OCI-LY1 (cell line): ENCODE data around the gene NR6A1.

ENCODE experiments used
- H2AFZ ChIP-seq: fragments of 200-600 bp; sonication (generic), shearing (Covaris generic); 2 replicates; pipeline ENCODE4 v1.6.0; 2014; ENCODE audit warnings: antibody characterized with exemption, mild to moderate bottlenecking, low read length
- H3F3A ChIP-seq: fragments of 200-600 bp; sonication (generic), shearing (Covaris generic); 2 replicates; pipeline ENCODE4 v1.6.0; 2014; ENCODE audit warnings: mild to moderate bottlenecking, antibody characterized with exemption, low read length, moderate library complexity; ENCODE audit not compliant: insufficient read depth
- H3K27ac ChIP-seq: fragments of 200-600 bp; sonication (generic); 2 replicates; pipeline ENCODE4 v1.5.1; 2014; ENCODE audit warnings: low read length, mixed run types, mild to moderate bottlenecking, low read depth; ENCODE audit not compliant: poor library complexity, severe bottlenecking
- H3K27me3 ChIP-seq: fragments of 200-600 bp; sonication (generic); 2 replicates; pipeline ENCODE4 v1.6.0; 2014; ENCODE audit warnings: antibody characterized with exemption, mild to moderate bottlenecking, low read length, moderate library complexity; ENCODE audit not compliant: insufficient read depth
- H3K36me3 ChIP-seq: fragments of 200-600 bp; sonication (generic); 2 replicates; pipeline ENCODE4 v1.6.1; 2014; ENCODE audit warnings: mild to moderate bottlenecking, antibody characterized with exemption, low read length, moderate library complexity, mixed read lengths; ENCODE audit not compliant: insufficient read depth
- H3K4me1 ChIP-seq: fragments of 200-600 bp; sonication (generic); 2 replicates; pipeline ENCODE4 v1.5.1; 2014; ENCODE audit warnings: mild to moderate bottlenecking, low read length, moderate library complexity; ENCODE audit not compliant: insufficient read depth, severe bottlenecking
- H3K4me2 ChIP-seq: fragments of 200-600 bp; sonication (generic), shearing (Covaris generic); 2 replicates; pipeline ENCODE4 v1.6.1; 2014; ENCODE audit warnings: low read length
- H3K4me3 ChIP-seq: fragments of 200-600 bp; sonication (generic); 2 replicates; pipeline ENCODE4 v1.5.1; 2014; ENCODE audit warnings: low read length, low read depth, mild to moderate bottlenecking, mixed read lengths; ENCODE audit not compliant: poor library complexity, severe bottlenecking
- H3K79me2 ChIP-seq: fragments of 200-600 bp; shearing (Covaris generic); 2 replicates; pipeline ENCODE4 v1.6.1; 2016; ENCODE audit warnings: mixed run types, low read length, mixed read lengths; ENCODE audit not compliant: insufficient read depth
- H3K9ac ChIP-seq: fragments of 200-600 bp; sonication (generic), shearing (Covaris generic); 2 replicates; pipeline ENCODE4 v1.6.1; 2014; ENCODE audit warnings: mild to moderate bottlenecking, low read length, mixed read lengths
- H3K9me2 ChIP-seq: fragments of 200-600 bp; sonication (generic), shearing (Covaris generic); 2 replicates; pipeline ENCODE4 v1.6.1; 2014; ENCODE audit warnings: low read depth, mild to moderate bottlenecking, low read length, mixed read lengths
- H3K9me3 ChIP-seq: fragments of 200-600 bp; shearing (Covaris generic); 2 replicates; pipeline ENCODE4 v1.6.1; 2014; ENCODE audit warnings: low read length, mixed read lengths
- H4K20me1 ChIP-seq: fragments of 200-600 bp; sonication (generic), shearing (Covaris generic); 2 replicates; pipeline ENCODE4 v1.6.0; 2016; ENCODE audit warnings: mild to moderate bottlenecking, low read length; ENCODE audit not compliant: insufficient read depth
- EZH2 ChIP-seq: fragments of 200-600 bp; sonication (generic), shearing (Covaris generic); IDR thresholded peaks from 2 replicates; pipeline ENCODE4 v1.8.0; 2017; ENCODE audit warnings: borderline replicate concordance, mixed run types, mild to moderate bottlenecking, antibody characterized with exemption, low read length, moderate library complexity, mixed read lengths
- TF ChIP-seq, protein P1 (sequence below): fragments of 200-600 bp; sonication (generic), shearing (Covaris generic); IDR thresholded peaks from 2 replicates; pipeline ENCODE4 v1.5.1; 2017; ENCODE audit warnings: mild to moderate bottlenecking, antibody characterized with exemption, low read length, moderate library complexity, mixed read lengths

The NR6A1 gene

GRCh38 chr9:124645274-124645673 is 125.8 kb downstream of the NR6A1 start:
- H2AFZ ChIP-seq: no peak overlapping the region
- H3K4me1 ChIP-seq: no peaks in the 10 kb centered on the region
- H3K9me3 ChIP-seq: no peaks in the 10 kb centered on the region
- H3K4me3 ChIP-seq: no peak overlapping the region
- H4K20me1 ChIP-seq: no peaks in the 10 kb centered on the region
- no peaks in the 10 kb centered on the region for H3K27me3 ChIP-seq
- H3K4me2 ChIP-seq: no peak overlapping the region
- TF ChIP-seq EZH2: no peak
- TF ChIP-seq, protein P1, sequence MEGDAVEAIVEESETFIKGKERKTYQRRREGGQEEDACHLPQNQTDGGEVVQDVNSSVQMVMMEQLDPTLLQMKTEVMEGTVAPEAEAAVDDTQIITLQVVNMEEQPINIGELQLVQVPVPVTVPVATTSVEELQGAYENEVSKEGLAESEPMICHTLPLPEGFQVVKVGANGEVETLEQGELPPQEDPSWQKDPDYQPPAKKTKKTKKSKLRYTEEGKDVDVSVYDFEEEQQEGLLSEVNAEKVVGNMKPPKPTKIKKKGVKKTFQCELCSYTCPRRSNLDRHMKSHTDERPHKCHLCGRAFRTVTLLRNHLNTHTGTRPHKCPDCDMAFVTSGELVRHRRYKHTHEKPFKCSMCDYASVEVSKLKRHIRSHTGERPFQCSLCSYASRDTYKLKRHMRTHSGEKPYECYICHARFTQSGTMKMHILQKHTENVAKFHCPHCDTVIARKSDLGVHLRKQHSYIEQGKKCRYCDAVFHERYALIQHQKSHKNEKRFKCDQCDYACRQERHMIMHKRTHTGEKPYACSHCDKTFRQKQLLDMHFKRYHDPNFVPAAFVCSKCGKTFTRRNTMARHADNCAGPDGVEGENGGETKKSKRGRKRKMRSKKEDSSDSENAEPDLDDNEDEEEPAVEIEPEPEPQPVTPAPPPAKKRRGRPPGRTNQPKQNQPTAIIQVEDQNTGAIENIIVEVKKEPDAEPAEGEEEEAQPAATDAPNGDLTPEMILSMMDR: no peak
- H3K27ac ChIP-seq: no peak overlapping the region
- no peaks in the 10 kb centered on the region for H3K9me2 ChIP-seq
- no peaks in the 10 kb centered on the region for H3K36me3 ChIP-seq
- no peaks in the 10 kb centered on the region for H3F3A ChIP-seq
- H3K79me2 ChIP-seq: no peaks in the 10 kb centered on the region
- no peak overlapping the region for H3K9ac ChIP-seq

- Histone ChIP-seq H3K79me2 (no peaks in the 10 kb centered on the region), H3K9me3 (no peaks in the 10 kb centered on the region), H3K4me2 (no peak overlapping the region), H3K4me3 (no peak overlapping the region), H3K36me3 (no peaks in the 10 kb centered on the region), H2AFZ (no peak overlapping the region), H3K27me3 (no peaks in the 10 kb centered on the region), H4K20me1 (no peaks in the 10 kb centered on the region), H3K4me1 (no peaks in the 10 kb centered on the region), H3K27ac (no peak overlapping the region), H3K9ac (no peak overlapping the region), H3K9me2 (no peaks in the 10 kb centered on the region), H3F3A (no peaks in the 10 kb centered on the region)
- TF ChIP-seq, protein P1: no peak
- no peak for TF ChIP-seq EZH2
Measured at GRCh38 chr9:124639637-124640036, 131.5 kb downstream of the NR6A1 start.

GRCh38 chr9:124635285-124635684 is 135.8 kb downstream of the NR6A1 start:
- TF ChIP-seq EZH2: no peak
- TF ChIP-seq, protein P1: no peak
- no peaks in the 10 kb centered on the region for H3K27me3 ChIP-seq
- no peak overlapping the region for H3K4me3 ChIP-seq

More at GRCh38 chr9:124635285-124635684, 135.8 kb downstream of the NR6A1 start:
- no peaks in the 10 kb centered on the region for H3K36me3 ChIP-seq
- no peak overlapping the region for H3K27ac ChIP-seq
- no peaks in the 10 kb centered on the region for H3F3A ChIP-seq
- no peak overlapping the region for H3K4me2 ChIP-seq
- H2AFZ ChIP-seq: no peak overlapping the region
- no peaks in the 10 kb centered on the region for H3K9me3 ChIP-seq
- no peak overlapping the region for H3K9ac ChIP-seq
- no peaks in the 10 kb centered on the region for H3K4me1 ChIP-seq
- H3K9me2 ChIP-seq: no peaks in the 10 kb centered on the region
- no peaks in the 10 kb centered on the region for H3K79me2 ChIP-seq
- no peaks in the 10 kb centered on the region for H4K20me1 ChIP-seq
